ENCODE measurements around the gene MFN2.

- TF ChIP-seq CTCF (IDR thresholded peaks at IDR 0.05) = no peak
- no peak for TF ChIP-seq EP300 (IDR thresholded peaks at IDR 0.05)
- no peak for TF ChIP-seq POLR2A (IDR thresholded peaks at IDR 0.05)
Observed at GRCh38 chr1:12021616-12022015, 41.4 kb downstream of the MFN2 start.
